Measurements from ENCODE around the gene RCAN1.
"Not testable (repeated sequence)": the region's sequence is repeated elsewhere in the genome, so short reads cannot be mapped to it uniquely, and the experiment has no call there.

The RCAN1 gene

GRCh38 chr21:34623516-34623915 lies 8.6 kb upstream of the RCAN1 start:
- DNase-seq (ENCODE audit: extremely low read depth in 1 of 2, low read depth in 1 of 2): no peak

- no peak for DNase-seq (ENCODE audit: extremely low read depth in 1 of 2, low read depth in 1 of 2)
Observed at GRCh38 chr21:34621434-34622350, 6.8 kb upstream of the RCAN1 start.

GRCh38 chr21:34619841-34620665 lies 5.1 kb upstream of the RCAN1 start:
- no peak for DNase-seq (ENCODE audit: extremely low read depth in 1 of 2, low read depth in 1 of 2)

GRCh38 chr21:34618941-34619340 lies 4.0 kb upstream of the RCAN1 start:
- no peak for DNase-seq (ENCODE audit: extremely low read depth in 1 of 2, low read depth in 1 of 2)

- no peak for DNase-seq (ENCODE audit: extremely low read depth in 1 of 2, low read depth in 1 of 2)
Observed at GRCh38 chr21:34617753-34618339, 2.9 kb upstream of the RCAN1 start.

- DNase-seq (ENCODE audit: extremely low read depth in 1 of 2, low read depth in 1 of 2): no peak
Observed at GRCh38 chr21:34615487-34615814, 538 bp upstream of the RCAN1 start.

GRCh38 chr21:34613679-34614627 lies 960 bp downstream of the RCAN1 start:
- no peak for DNase-seq (ENCODE audit: extremely low read depth in 1 of 2, low read depth in 1 of 2)

- no peak for DNase-seq (ENCODE audit: extremely low read depth in 1 of 2, low read depth in 1 of 2)
Observed at GRCh38 chr21:34612557-34612956, 2.4 kb downstream of the RCAN1 start.

- DNase-seq (ENCODE audit: extremely low read depth in 1 of 2, low read depth in 1 of 2): no peak
Observed at GRCh38 chr21:34612056-34612455, 2.9 kb downstream of the RCAN1 start.

GRCh38 chr21:34611528-34611927 lies 3.4 kb downstream of the RCAN1 start:
- no peak for DNase-seq (ENCODE audit: extremely low read depth in 1 of 2, low read depth in 1 of 2)

- DNase-seq (ENCODE audit: extremely low read depth in 1 of 2, low read depth in 1 of 2): no peak
Observed at GRCh38 chr21:34609933-34610549, 4.9 kb downstream of the RCAN1 start.

GRCh38 chr21:34609244-34609932 lies 5.5 kb downstream of the RCAN1 start:
- DNase-seq (ENCODE audit: extremely low read depth in 1 of 2, low read depth in 1 of 2): no peak

GRCh38 chr21:34607376-34607775 lies 7.5 kb downstream of the RCAN1 start:
- DNase-seq (ENCODE audit: extremely low read depth in 1 of 2, low read depth in 1 of 2): not testable (repeated sequence)

- no peak for DNase-seq (ENCODE audit: extremely low read depth in 1 of 2, low read depth in 1 of 2)
Observed at GRCh38 chr21:34606621-34607020, 8.3 kb downstream of the RCAN1 start.

GRCh38 chr21:34606051-34606450 lies 8.9 kb downstream of the RCAN1 start:
- no peak for DNase-seq (ENCODE audit: extremely low read depth in 1 of 2, low read depth in 1 of 2)

- not testable (repeated sequence) for DNase-seq (ENCODE audit: extremely low read depth in 1 of 2, low read depth in 1 of 2)
Observed at GRCh38 chr21:34604956-34605355, 10.0 kb downstream of the RCAN1 start.

GRCh38 chr21:34604556-34604955 lies 10.4 kb downstream of the RCAN1 start:
- no peak for DNase-seq (ENCODE audit: extremely low read depth in 1 of 2, low read depth in 1 of 2)

GRCh38 chr21:34603710-34604057 lies 11.2 kb downstream of the RCAN1 start:
- DNase-seq (ENCODE audit: extremely low read depth in 1 of 2, low read depth in 1 of 2): no peak

- peak; percentile 28 to 43 for DNase-seq (ENCODE audit: extremely low read depth in 1 of 2, low read depth in 1 of 2)
Observed at GRCh38 chr21:34603002-34603709, 11.8 kb downstream of the RCAN1 start.
